Measurements from ENCODE around the gene FBXO33. TPM values are rescaled to one million over a fixed set of nuclear protein-coding genes. Genes with fewer than 3 reads are reported as not detected.

Gene FBXO33, protein sequence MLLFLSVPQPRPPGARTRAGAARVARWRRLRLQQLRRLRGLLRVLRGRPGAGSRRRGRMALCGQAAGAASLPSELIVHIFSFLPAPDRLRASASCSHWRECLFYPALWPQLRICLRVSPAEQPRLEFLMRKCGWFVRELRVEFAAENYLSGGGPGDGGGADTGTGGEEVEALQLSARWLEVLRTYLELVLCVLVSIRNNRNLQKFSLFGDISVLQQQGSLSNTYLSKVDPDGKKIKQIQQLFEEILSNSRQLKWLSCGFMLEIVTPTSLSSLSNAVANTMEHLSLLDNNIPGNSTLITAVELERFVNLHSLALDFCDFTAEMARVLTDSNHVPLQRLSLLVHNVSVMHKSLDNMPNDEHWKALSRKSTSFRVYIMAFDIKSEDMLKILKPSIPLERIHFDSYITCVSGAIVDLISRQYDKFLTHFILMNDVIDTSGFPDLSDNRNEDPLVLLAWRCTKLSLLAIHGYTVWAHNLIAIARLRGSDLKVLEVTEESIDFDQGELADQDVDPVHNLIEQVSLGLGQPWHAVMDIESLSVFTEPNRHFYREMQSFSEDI
- total RNA-seq = 10 to 100 TPM in 2 of 4 donors, 1 to 10 TPM in 2; 6.2 to 15.8 (median 8.5) TPM

DNA sequence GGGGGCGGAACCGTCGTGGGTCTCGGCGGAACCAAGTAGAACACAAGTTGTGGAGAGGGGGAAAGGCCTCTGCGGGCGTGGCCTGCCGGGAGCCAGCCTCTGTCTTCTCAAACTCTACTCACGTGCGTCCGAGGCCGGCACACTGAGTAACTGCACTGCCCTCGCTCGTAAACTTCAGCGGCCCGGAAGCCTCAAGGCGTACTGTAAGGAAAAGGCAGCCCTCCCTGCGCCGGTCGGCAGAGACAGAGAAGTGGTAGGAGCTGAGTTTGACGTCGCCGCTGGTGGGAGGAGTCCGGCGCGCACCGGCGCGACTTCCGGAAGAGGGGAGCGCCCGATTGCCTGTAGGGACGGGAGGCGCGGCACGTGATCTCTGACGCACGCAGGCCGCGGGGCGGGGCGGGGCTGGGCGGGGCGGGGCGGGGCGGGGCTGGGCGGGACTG, at the start of gene FBXO33:
Gene FBXO33, minus strand, starts transcription at position 255 of the 440 bp plus-strand sequence. CDS start 271 bp downstream, outside the sequence.
- peak in 1 of 2 donors; percentile 78 for TF ChIP-seq POLR2A (IDR thresholded peaks at IDR 0.05)
- TF ChIP-seq, protein P1, sequence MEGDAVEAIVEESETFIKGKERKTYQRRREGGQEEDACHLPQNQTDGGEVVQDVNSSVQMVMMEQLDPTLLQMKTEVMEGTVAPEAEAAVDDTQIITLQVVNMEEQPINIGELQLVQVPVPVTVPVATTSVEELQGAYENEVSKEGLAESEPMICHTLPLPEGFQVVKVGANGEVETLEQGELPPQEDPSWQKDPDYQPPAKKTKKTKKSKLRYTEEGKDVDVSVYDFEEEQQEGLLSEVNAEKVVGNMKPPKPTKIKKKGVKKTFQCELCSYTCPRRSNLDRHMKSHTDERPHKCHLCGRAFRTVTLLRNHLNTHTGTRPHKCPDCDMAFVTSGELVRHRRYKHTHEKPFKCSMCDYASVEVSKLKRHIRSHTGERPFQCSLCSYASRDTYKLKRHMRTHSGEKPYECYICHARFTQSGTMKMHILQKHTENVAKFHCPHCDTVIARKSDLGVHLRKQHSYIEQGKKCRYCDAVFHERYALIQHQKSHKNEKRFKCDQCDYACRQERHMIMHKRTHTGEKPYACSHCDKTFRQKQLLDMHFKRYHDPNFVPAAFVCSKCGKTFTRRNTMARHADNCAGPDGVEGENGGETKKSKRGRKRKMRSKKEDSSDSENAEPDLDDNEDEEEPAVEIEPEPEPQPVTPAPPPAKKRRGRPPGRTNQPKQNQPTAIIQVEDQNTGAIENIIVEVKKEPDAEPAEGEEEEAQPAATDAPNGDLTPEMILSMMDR (IDR thresholded peaks at IDR 0.05) = peak in 1 of 6 experiments; percentile 2
- Histone ChIP-seq H3K27ac (peak within 1 kb of the TSS; percentile 95 to 100 (median 99)), H3K4me3 (peak within 1 kb of the TSS; percentile 95 to 100 (median 98)), H3K9me3 (no peaks in the 10 kb centered on the region), H3K27me3 (no peaks in the 10 kb centered on the region), H3K36me3 (no peaks in the 10 kb centered on the region), H3K4me1 (peaks cover 0 to 34% (median 12%) of the 10 kb centered on the region in 4 donors)
- peak; percentile 94 to 99 (median 98) for DNase-seq

DNA sequence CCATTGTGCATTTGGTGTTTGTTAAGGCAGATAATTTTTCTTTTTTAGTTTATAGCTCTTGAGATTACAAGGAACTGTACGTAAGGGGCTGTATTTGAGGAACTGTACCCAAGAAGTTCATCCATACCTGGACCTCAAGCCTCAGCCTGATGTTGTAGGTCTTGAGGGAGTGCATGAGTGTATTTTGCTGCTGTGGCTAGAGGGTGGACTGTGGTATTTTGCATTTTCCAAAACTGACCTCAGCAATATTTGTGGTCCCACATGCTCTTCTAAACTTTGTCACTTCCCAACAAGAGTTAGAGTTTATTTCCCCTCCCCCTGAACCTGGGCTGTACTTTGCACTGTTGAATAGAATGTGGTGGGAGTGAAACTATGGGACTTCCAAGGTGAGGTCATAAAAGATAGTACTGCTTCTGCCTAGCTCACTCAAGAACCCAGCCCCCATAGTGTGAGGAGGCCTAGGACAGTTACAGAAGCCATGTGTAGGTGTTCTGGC, 42.2 kb upstream of the FBXO33 start:
- no peaks in the 10 kb centered on the region for H3K36me3 ChIP-seq
- no peak overlapping the region for H3K27ac ChIP-seq
- no peaks in the 10 kb centered on the region for H3K27me3 ChIP-seq
- no peak for TF ChIP-seq POLR2A (IDR thresholded peaks at IDR 0.05)
- TF ChIP-seq, protein P1 (IDR thresholded peaks at IDR 0.05) = no peak
- no peak overlapping the region for H3K4me3 ChIP-seq
- no peaks in the 10 kb centered on the region for H3K4me1 ChIP-seq
- H3K9me3 ChIP-seq = no peaks in the 10 kb centered on the region
- no peak for DNase-seq

DNA sequence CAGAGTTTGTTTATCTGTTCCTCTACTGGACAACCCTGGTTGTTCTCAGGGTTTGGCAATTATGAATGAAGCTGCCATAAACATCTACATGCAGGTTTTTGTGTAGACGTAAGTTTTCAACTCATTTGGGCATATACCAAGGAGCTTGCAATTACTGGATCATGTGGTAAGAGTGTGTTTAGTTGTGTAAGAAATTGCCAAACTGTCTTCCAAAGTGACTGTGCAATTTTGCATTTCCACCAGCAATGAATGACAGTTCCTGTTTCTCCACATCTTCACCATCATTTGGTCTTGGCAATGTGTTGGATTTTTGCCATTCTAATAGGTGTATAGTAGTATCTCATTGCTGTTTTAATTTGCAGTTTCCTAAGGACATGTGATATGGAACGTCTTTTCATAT, 39.8 kb upstream of the FBXO33 start:
- Histone ChIP-seq H3K36me3 (no peaks in the 10 kb centered on the region), H3K4me1 (no peaks in the 10 kb centered on the region), H3K27ac (no peak overlapping the region), H3K9me3 (no peaks in the 10 kb centered on the region), H3K4me3 (no peak overlapping the region), H3K27me3 (no peaks in the 10 kb centered on the region)
- no peak for DNase-seq
- no peak for TF ChIP-seq POLR2A (IDR thresholded peaks at IDR 0.05)

DNA sequence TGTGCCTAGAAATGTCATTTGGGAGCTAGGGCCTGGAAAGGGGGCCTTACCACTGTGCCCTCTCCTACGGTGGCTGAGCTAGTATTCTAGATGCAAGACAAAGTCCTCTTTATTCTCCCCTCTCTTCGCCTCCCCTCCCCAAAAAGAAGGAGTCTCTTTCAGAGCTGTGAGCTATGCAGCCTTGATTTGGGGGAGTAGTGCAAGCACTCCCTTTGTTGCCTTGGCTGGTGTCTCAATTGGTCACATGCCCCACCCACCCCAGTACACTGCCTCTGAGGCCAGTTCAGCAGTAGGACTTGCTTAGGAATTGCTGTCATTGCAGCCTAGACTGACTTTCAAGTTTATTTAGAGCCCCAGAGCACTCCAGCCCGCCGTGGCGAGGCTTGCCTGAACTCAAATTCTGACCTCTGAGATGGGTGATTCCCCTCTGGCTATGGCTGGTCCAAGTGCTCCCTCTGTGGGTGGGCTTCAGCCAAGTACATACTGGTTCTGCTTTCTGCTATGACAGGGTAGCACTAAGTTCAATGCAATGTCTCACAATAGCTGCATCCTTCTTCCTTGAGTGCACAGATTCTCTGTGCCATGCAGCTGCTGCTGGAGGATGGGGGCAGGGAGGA, 37.0 kb upstream of the FBXO33 start:
- Histone ChIP-seq H3K36me3 (no peaks in the 10 kb centered on the region), H3K27me3 (no peaks in the 10 kb centered on the region), H3K4me1 (no peaks in the 10 kb centered on the region), H3K4me3 (no peak overlapping the region), H3K9me3 (no peaks in the 10 kb centered on the region), H3K27ac (no peak overlapping the region)
- TF ChIP-seq, protein P1 (IDR thresholded peaks at IDR 0.05) = peak in 2 of 6 experiments; percentile 5 to 15
- TF ChIP-seq POLR2A (IDR thresholded peaks at IDR 0.05) = no peak
- peak in 1 of 3 donors; percentile 20 for DNase-seq

DNA sequence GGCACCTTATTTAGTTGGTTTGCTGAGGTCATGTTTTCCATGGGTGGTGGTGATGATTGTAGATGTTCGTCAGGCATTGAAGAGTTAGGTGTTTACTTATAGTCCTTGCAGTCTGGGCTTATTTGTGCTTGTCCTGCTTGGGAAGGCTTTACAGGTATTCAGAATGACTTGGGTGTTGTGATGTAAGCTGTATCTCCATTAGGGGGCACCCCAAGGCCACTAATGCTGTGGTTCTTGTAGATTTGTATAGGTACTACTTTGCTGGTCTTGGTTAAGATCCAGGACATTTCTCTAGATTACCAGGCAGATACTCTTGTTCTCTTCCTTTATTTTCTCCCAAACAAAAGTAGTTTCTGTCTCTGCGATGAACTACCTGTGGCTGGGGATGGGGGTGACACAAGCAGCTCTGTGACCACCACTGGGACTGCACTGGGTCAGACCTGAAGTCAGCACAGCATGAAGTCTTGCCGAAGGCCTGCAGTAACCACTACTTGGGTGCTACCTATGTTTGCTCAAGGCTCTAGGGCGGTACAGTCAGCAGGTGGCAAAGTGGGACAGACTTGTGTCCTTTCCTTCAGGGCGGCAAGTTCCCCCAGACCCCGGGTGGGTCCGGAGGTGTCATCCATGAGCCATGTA, 35.8 kb upstream of the FBXO33 start:
- no peak for TF ChIP-seq POLR2A (IDR thresholded peaks at IDR 0.05)
- TF ChIP-seq, protein P1 (IDR thresholded peaks at IDR 0.05) = peak in 1 of 6 experiments; percentile 10
- no peaks in the 10 kb centered on the region for H3K36me3 ChIP-seq
- H3K4me1 ChIP-seq = no peaks in the 10 kb centered on the region
- no peak overlapping the region for H3K4me3 ChIP-seq
- DNase-seq = no peak
- H3K27ac ChIP-seq = no peak overlapping the region
- no peaks in the 10 kb centered on the region for H3K27me3 ChIP-seq
- no peaks in the 10 kb centered on the region for H3K9me3 ChIP-seq
